ENCODE measurements around the gene RHOA.
"Not testable (repeated sequence)": the region's sequence is repeated elsewhere in the genome, so short reads cannot be mapped to it uniquely, and the experiment has no call there.

Gene RHOA

GRCh38 chr3:49410846-49411534 is 786 bp downstream of the RHOA start:
- no peak for DNase-seq

GRCh38 chr3:49410066-49410845 is 1.5 kb downstream of the RHOA start:
- DNase-seq: no peak

- no peak for DNase-seq
Measured at GRCh38 chr3:49406571-49407565, 4.9 kb downstream of the RHOA start.

GRCh38 chr3:49405570-49405969 is 6.2 kb downstream of the RHOA start:
- not testable (repeated sequence) for DNase-seq

GRCh38 chr3:49403891-49404290 is 7.9 kb downstream of the RHOA start:
- no peak for DNase-seq

GRCh38 chr3:49401766-49402165 is 10.0 kb downstream of the RHOA start:
- DNase-seq: no peak

- no peak for DNase-seq
Measured at GRCh38 chr3:49399461-49399860, 12.3 kb downstream of the RHOA start.

- DNase-seq: no peak
Measured at GRCh38 chr3:49397470-49397869, 14.3 kb downstream of the RHOA start.

GRCh38 chr3:49391310-49391709 is 20.5 kb downstream of the RHOA start:
- DNase-seq: not testable (repeated sequence)

- DNase-seq: no peak
Measured at GRCh38 chr3:49389297-49389696, 22.5 kb downstream of the RHOA start.

- DNase-seq: peak; percentile 8
Measured at GRCh38 chr3:49388289-49388820, 23.4 kb downstream of the RHOA start.

GRCh38 chr3:49387721-49388120 is 24.1 kb downstream of the RHOA start:
- DNase-seq: no peak

- no peak for DNase-seq
Measured at GRCh38 chr3:49386056-49386756, 25.6 kb downstream of the RHOA start.

GRCh38 chr3:49385617-49386016 is 26.2 kb downstream of the RHOA start:
- no peak for DNase-seq

GRCh38 chr3:49383387-49383786 is 28.4 kb downstream of the RHOA start:
- no peak for DNase-seq

GRCh38 chr3:49378249-49378895 is 33.4 kb downstream of the RHOA start:
- peak; percentile 80 for DNase-seq

- peak; percentile 46 for DNase-seq
Measured at GRCh38 chr3:49377483-49377882, 34.3 kb downstream of the RHOA start.

- DNase-seq: no peak
Measured at GRCh38 chr3:49371946-49372345, 39.8 kb downstream of the RHOA start.

GRCh38 chr3:49370585-49371290 is 41.0 kb downstream of the RHOA start:
- DNase-seq: no peak

GRCh38 chr3:49362561-49362960 is 49.2 kb downstream of the RHOA start:
- DNase-seq: peak; percentile 54

GRCh38 chr3:49359623-49360022 is 52.2 kb downstream of the RHOA start:
- DNase-seq: peak; percentile 39
